Measurements from ENCODE around the gene HAUS6.
"Not testable (repeated sequence)": the region's sequence is repeated elsewhere in the genome, so short reads cannot be mapped to it uniquely, and the experiment has no call there.

Gene HAUS6

GRCh38 chr9:19117039-19117716 lies 14.5 kb upstream of the HAUS6 start:
- no peak for DNase-seq (ENCODE audit: low spot score)

DNA sequence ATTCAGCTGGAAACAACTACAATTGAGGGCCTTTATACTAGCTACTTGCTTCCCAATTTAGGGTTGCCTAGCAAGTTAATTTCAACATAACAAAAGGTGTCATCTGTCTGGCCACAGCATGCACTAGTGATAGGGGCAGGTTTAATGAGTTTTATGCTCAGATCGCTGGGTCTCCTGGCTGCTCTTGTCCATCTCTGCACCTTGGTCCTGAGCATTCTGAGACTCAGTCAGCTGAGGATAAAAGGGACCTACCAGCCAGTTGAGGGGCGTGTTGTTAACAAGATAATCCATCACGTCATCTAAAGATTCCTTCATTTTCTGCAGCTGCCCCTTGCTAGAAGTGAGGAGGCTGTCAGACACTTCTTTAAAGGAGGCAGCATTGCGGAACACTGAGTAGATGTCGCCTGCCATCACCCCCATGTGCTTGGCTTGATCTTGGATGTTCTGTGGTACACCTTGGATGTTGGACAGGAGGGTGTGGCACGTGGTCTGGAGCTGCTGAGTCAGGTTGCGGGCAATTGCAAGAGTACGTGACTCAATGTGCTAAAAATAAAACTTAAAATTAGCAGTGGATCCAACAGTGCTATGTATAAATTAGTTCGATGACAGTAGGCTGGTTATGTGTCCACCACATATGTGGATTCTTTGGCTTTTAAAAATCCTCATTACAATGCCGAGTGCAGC lies 13.5 kb upstream of the HAUS6 start:
- DNase-seq (ENCODE audit: low spot score) = peak; percentile 55

DNA sequence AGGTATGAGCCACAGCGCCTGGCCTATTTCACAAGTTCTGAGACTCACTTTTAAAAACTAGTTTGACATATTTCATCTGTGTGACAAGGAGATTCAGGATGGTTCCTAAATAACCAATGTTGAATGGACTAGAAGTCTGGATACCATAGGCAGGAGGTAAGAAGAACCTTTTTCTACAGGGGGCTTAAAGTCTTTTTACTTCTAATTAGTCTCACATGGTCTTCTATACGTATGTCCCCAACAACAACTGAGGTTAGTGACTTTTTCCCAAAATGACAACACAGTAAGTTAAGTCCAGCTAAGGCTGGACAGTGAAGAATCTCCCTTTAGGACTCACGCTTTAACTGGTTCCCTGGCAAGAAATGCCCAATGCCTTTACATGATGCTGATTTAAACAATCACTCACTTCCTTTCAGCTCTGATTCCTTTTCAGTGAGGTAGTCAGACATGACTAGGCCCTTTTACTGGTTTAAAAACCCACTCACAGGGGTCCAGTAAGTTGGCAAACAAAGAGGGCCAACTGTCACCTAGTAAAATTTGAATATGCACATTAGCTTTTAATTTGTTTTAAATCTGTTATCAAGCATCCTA lies 12.1 kb upstream of the HAUS6 start:
- no peak for DNase-seq (ENCODE audit: low spot score)

- no peak for DNase-seq (ENCODE audit: low spot score)
Measured at GRCh38 chr9:19113964-19114679, 11.4 kb upstream of the HAUS6 start.

- not testable (repeated sequence) for DNase-seq (ENCODE audit: low spot score)
Measured at GRCh38 chr9:19113064-19113611, 10.4 kb upstream of the HAUS6 start.

DNA sequence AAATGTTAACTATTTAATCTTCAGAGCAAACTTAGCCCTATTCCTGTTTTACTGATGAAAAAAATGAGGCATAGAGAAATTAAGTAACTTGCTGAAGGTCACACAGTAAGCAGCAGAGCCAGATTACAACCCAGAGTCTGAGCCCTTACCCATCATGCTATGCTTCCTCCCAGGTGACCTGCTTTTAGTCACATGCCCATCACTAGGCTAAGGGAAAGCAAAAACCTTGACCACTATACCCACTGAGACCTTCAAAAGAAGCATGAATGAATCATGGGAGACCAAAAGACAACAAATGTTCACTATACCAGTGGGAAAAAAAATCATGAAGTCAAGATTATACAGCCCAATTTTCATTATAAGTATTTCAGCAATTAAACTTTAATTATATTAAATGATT lies 5.3 kb upstream of the HAUS6 start:
- no peak for DNase-seq (ENCODE audit: low spot score)

DNA sequence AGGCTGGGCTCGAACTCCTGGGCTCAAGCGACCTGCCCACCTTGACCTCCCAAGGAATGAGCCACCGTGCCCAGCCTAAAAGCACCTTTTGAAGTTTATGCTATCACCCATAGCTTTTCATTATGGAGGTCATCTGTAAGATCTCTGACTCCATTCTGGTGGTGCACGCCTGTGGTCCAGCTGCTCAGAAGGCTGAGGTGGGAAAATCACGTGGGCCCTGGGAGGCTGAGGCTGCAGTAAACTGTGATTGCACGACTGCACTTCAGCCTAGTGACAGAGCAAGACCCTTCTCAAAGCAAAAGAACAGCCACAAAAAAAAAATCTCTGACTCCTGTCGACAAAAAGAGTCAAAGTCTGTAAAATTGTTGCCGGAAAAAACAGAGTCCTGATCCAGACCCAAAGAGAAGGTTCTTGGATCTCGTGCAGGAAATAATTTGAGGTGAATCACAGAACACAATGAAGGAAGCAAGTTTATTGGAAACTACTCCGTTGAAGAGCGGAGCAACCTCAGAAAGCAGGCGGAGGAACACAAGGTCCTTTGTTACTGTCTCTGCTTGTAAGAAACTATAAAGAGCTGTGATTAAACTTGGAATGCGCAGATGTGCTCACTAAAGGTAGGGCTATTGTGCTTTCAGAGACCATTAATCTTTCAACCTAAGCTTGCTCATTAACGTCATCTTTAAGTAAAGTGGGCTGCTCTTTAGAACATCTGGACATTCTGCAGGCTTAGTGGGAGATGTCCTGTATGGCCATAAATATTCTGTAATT lies 2.0 kb upstream of the HAUS6 start:
- DNase-seq (ENCODE audit: low spot score) = peak; percentile 34

DNA sequence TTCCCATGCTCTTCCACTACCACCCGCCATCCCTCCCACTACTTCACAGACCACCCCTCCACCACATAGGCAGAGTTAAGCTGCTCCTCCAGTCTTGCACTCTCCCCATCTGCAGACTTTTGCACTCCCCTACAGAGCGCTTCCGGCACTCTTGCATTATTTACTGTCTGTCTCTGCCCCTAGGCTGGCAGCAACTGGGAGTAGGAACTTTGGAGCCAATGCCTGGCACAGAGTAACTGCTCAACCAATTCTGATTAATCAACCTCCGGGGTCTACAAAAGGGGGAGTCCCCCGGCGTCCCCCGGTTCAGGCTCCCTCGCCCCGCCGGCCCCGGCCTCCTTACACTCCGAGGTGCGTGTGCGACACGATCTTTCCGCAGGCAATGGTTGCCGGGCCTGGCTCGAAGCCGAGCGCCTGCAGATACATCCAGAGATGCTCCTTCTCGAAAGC lies 498 bp downstream of the HAUS6 start:
- no peak for DNase-seq (ENCODE audit: low spot score)

- no peak for DNase-seq (ENCODE audit: low spot score)
Measured at GRCh38 chr9:19101203-19101602, 1.5 kb downstream of the HAUS6 start.

DNA sequence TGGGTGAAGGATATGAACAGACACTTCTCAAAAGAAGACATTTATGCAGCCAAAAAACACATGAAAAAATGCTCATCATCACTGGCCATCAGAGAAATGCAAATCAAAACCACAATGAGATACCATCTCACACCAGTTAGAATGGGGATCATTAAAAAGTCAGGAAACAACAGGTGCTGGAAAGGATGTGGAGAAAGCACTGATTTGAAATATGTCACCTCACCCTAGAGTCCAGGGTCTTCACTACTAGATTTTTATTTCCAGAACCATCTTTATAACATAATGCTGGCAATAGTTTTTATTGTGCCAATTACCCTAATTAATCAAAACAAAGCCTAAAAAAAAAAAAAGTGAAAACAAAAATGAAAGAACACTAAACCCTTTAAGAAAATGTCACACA lies 5.3 kb downstream of the HAUS6 start:
- not testable (repeated sequence) for DNase-seq (ENCODE audit: low spot score)

GRCh38 chr9:19087106-19088000 lies 15.4 kb downstream of the HAUS6 start:
- DNase-seq (ENCODE audit: low spot score) = no peak

DNA sequence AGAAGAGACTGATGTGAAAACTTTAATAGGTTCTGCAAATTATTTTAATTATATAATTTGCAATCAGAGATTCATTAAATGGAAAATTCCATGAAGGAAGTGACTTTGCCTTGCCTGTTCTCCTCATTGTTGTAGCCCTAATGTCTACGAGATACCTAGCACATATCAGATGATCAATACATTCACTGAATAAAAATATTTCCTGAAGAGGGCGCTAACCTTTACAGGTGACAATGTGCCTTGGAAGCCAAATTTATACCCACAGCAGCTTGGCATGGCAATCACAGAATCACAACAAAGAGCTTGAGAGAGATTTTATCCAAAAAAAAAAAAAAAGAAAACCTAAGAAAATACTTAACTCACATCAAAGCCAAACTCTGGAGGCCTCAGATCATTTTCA lies 17.4 kb downstream of the HAUS6 start:
- DNase-seq (ENCODE audit: low spot score) = no peak

DNA sequence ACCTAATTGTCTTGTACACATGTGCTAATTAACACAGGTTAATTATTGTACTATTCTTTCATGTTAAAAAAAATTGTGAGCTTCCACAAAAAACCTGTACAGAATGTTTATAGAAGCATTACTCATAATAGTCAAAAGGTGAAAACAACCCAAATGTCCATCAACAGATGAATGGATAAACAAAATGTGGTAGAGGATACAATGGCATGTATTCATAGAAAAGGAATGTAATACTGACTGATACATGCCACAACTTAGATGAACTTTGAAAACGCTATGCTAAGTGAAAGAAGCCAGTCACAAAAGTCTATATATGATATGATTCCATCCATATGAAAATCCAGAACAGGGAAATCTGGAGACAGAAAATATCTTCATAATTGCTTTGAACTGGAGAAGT lies 27.9 kb downstream of the HAUS6 start:
- DNase-seq (ENCODE audit: low spot score) = no peak

GRCh38 chr9:19074229-19074628 lies 28.5 kb downstream of the HAUS6 start:
- DNase-seq (ENCODE audit: low spot score) = no peak

GRCh38 chr9:19057033-19057432 lies 45.7 kb downstream of the HAUS6 start:
- no peak for DNase-seq (ENCODE audit: low spot score)

GRCh38 chr9:19050637-19051591 lies 51.8 kb downstream of the HAUS6 start:
- DNase-seq (ENCODE audit: low spot score) = no peak

DNA sequence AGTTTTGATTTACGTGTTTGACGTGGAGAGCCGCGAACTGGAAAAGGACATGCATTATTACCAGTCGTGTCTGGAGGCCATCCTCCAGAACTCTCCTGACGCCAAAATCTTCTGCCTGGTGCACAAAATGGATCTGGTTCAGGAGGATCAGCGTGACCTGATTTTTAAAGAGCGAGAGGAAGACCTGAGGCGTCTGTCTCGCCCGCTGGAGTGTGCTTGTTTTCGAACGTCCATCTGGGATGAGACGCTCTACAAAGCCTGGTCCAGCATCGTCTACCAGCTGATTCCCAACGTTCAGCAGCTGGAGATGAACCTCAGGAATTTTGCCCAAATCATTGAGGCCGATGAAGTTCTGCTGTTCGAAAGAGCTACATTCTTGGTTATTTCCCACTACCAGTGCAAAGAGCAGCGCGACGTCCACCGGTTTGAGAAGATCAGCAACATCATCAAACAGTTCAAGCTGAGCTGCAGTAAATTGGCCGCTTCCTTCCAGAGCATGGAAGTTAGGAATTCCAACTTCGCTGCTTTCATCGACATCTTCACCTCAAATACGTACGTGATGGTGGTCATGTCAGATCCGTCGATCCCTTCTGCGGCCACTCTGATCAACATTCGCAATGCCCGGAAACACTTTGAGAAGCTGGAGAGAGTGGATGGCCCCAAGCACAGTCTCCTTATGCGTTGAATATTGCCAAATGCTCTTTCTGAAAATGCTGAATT lies 52.6 kb downstream of the HAUS6 start:
- DNase-seq (ENCODE audit: low spot score) = no peak

- DNase-seq (ENCODE audit: low spot score) = peak; percentile 95
Measured at GRCh38 chr9:19048966-19049916, 53.5 kb downstream of the HAUS6 start, which contains the start of gene RRAGA. Gene RRAGA, plus strand, starts transcription at chr9:19049427. Its CDS starts 233 bp downstream, at chr9:19049660.
